HuH-7.5 (cell line): ENCODE results near the gene FAM184A.

Experiments
- DNase-seq: peaks from one replicate; pipeline ENCODE4 v3.0.0; 2011; ENCODE audit warnings: low spot score

Gene FAM184A

DNA sequence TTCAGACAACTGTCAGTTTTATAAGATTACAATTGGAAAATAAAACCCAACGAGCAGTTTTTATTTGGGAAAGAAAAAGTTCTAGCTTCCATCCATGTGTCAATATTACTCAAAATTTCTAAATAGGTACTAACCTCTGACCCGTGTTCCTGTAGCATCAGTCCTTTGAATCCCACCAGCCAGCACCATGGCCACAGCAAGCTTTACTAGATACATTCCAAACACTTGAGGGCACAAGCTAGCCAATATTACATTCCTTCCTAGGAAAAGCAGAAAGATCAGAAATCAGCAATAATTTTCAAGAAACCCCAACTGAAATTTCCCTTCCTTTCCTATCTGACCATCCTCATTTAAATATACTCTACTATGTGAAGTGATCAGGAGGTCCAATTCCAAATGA lies 165.3 kb downstream of the FAM184A start:
- DNase-seq = no peak

DNA sequence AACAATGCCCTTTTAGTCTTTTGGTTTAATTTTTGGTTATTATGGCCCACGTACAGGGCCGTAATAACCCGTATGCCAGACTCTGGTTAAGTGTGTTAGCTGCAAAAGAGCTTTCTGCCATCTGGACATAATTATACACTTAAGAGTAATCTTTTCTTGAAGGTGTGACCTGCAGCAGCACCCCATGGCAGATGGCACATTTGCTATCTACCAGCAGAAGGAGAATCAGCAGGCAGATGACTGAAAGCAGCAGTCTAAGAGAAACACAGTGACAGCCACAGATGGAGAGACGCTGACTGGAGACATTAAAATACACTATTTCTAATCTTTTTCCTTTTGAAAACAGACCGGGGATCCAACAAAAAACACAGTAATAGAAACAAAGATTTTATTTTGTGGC lies 165.8 kb downstream of the FAM184A start:
- DNase-seq = no peak
